T-cell (primary cell): Measurements from ENCODE around the gene SCN4A. TPM values are rescaled to one million over a fixed set of nuclear protein-coding genes. Genes with fewer than 3 reads are reported as not detected.
"Not testable (repeated sequence)": the region's sequence is repeated elsewhere in the genome, so short reads cannot be mapped to it uniquely, and the experiment has no call there.

Experiments used
- ATAC-seq, 4 experiments: fragments of 200-7000 bp in 3 of 4; fragments of 150-1000 bp in 1 of 4; cut with Tn5 transposase; replicated peaks in 1 of 4; 1 replicate in 3 of 4; 2 replicates in 1 of 4; pipeline ENCODE4 v1.10.0; 2021; ENCODE audit warnings: moderate library complexity in 3 of 4, mild to moderate bottlenecking in 2 of 4, moderate number of reproducible peaks in 1 of 4
- CTCF ChIA-PET, 2 donors: fragments of 300-600 bp; sonication (Branson Sonifier 250); formaldehyde crosslinking; loops; one replicate each; lab custom pipeline; 2022; ENCODE audit warnings: antibody characterized with exemption in 2 of 2; lab: Charles Lee
- POLR2A ChIA-PET, 2 donors: fragments of 300-600 bp; sonication (Branson Sonifier 250); formaldehyde crosslinking; loops; one replicate each; lab custom pipeline; 2022; ENCODE audit warnings: antibody characterized with exemption in 2 of 2; lab: Charles Lee
- DNase-seq, 35 experiments: peaks; one replicate each; pipeline versions ENCODE4 v3.0.0 to v3.0.0-alpha.2; 2013 to 2023
- H3K27ac ChIP-seq: one replicate; pipeline ENCODE4 v1.5.1; 2013; ENCODE audit warnings: low read length
- H3K27me3 ChIP-seq, 2 experiments: replicated peaks in 1 of 2; 1 replicate in 1 of 2; 2 replicates in 1 of 2; pipeline versions ENCODE4 v1.6.1 to v1.7.0; 2013; ENCODE audit warnings: low read length in 1 of 2, mixed read lengths in 1 of 2; ENCODE audit not compliant: control insufficient read depth in 2 of 2, insufficient read depth in 2 of 2; ENCODE audit errors: extremely low read depth in 1 of 2
- H3K36me3 ChIP-seq, 2 donors: 1 replicate in 1 of 2; 2 replicates in 1 of 2; pipeline versions ENCODE4 v1.6.1 to v1.7.0; 2013; ENCODE audit warnings: low read length in 1 of 2; ENCODE audit not compliant: control insufficient read depth in 2 of 2, insufficient read depth in 1 of 2; ENCODE audit errors: extremely low read depth in 1 of 2
- H3K4me1 ChIP-seq, 2 experiments: 1 replicate in 1 of 2; 2 replicates in 1 of 2; pipeline versions ENCODE4 v1.6.1 to v1.7.0; 2013; ENCODE audit warnings: low read length in 2 of 2, mixed read lengths in 1 of 2; ENCODE audit not compliant: insufficient read depth in 2 of 2, control insufficient read depth in 1 of 2; ENCODE audit errors: extremely low read depth in 1 of 2
- H3K4me3 ChIP-seq, 2 donors: 1 replicate in 1 of 2; 2 replicates in 1 of 2; pipeline versions ENCODE4 v1.5.1 to v1.7.0; 2013; ENCODE audit warnings: mild to moderate bottlenecking in 2 of 2, low read length in 1 of 2, moderate library complexity in 1 of 2; ENCODE audit not compliant: control insufficient read depth in 1 of 2; ENCODE audit errors: extremely low read depth in 1 of 2
- H3K9me3 ChIP-seq: 2 replicates; pipeline ENCODE4 v1.7.0; 2013
- H3K27ac Mint-ChIP-seq, 2 donors: one replicate each; pipeline ENCODE4 v1.8.0; 2020 to 2021; ENCODE audit warnings: mild to moderate bottlenecking in 2 of 2, mixed read lengths in 2 of 2
- H3K27me3 Mint-ChIP-seq, 2 donors: one replicate each; pipeline ENCODE4 v1.8.0; 2021 to 2022; ENCODE audit warnings: mixed read lengths in 2 of 2
- H3K36me3 Mint-ChIP-seq: one replicate; pipeline ENCODE4 v1.8.0; 2021; ENCODE audit warnings: mixed read lengths
- H3K4me1 Mint-ChIP-seq, 3 donors: one replicate each; pipeline ENCODE4 v1.8.0; 2020 to 2022; ENCODE audit warnings: mixed read lengths in 3 of 3, mild to moderate bottlenecking in 1 of 3
- H3K4me3 Mint-ChIP-seq, 3 donors: one replicate each; pipeline ENCODE4 v1.8.0; 2020 to 2022; ENCODE audit warnings: mild to moderate bottlenecking in 3 of 3, mixed read lengths in 3 of 3, moderate library complexity in 3 of 3
- H3K9me3 Mint-ChIP-seq, 3 donors: one replicate each; pipeline ENCODE4 v1.8.0; 2020 to 2022; ENCODE audit warnings: mixed read lengths in 3 of 3
- WGBS: methylation state at CpG from one replicate; pipeline ENCODE4 v1.1.5; 2013; ENCODE audit warnings: missing lambda C conversion rate; ENCODE audit not compliant: insufficient coverage; 5-methylcytosine and 5-hydroxymethylcytosine counted together
- total RNA-seq, 35 experiments: library from RNA in 6 of 35; stranded (reverse) in 6 of 35; fragments of 120-200 nt in 1 of 35; gene quantifications; one replicate each; pipeline versions ENCODE4 v1.2.1 to v1.2.4 and lab custom pipeline; 2013 to 2026

Gene SCN4A
- total RNA-seq, 5 donors from 2014 or later (not counting 1 experiment from before 2014, with no cell fraction given), result 0.13 to 0.18 (median 0.13) TPM; not detected in 2

DNA sequence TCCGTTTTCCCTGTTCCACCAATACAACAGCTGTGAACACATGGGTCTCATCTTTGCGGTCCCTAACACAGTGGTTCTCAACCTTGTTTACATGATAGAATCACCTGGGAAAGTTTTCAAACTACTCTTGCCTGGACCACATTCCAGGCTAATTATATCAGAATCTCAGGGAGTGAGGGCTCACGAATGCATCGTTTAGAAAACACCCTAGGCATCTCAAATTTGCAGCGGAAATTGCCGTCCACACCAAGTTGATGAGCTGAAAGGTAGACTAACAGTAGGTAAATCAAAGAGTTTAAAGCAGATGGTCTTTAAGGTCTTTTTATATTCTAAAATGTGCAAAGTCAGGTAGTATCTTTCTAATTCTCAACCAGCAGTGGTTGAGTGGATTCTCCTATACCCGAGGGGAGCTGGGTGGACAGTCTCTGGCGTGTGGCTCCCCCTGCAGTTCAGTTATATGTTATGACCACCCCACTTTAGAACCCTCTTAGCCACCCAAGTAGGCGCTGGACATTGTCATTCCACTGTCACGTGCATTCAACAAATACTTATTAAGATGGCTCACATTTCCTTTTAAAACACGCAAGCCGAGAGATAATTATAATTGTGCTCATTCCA is 65.4 kb downstream of the SCN4A start:
- peak in 1 of 4 experiments; percentile 47 for ATAC-seq
- H3K4me1 Mint-ChIP-seq, H3K36me3 Mint-ChIP-seq, H3K4me3 Mint-ChIP-seq, H3K9me3 Mint-ChIP-seq, H3K9me3 ChIP-seq, H3K27me3 Mint-ChIP-seq, H3K4me1 ChIP-seq, H3K27ac Mint-ChIP-seq, H3K36me3 ChIP-seq, POLR2A ChIA-PET, H3K27ac ChIP-seq, H3K4me3 ChIP-seq: not testable (repeated sequence)
- DNase-seq, result peak in 2 of 35 experiments; percentile 13 to 21
- peaks cover 0 to 19% of the 10 kb centered on the region in 2 experiments for H3K27me3 ChIP-seq
- WGBS, result 97% methylated on average over 5 of the region's 12 CpGs
- CTCF ChIA-PET, result interaction anchor here in 1 of 2 donors (0.6 kb wide), 1 partner anchor 1329 kb away, joined by 3 read pairs; no protein-coding TSS in a partner anchor

DNA sequence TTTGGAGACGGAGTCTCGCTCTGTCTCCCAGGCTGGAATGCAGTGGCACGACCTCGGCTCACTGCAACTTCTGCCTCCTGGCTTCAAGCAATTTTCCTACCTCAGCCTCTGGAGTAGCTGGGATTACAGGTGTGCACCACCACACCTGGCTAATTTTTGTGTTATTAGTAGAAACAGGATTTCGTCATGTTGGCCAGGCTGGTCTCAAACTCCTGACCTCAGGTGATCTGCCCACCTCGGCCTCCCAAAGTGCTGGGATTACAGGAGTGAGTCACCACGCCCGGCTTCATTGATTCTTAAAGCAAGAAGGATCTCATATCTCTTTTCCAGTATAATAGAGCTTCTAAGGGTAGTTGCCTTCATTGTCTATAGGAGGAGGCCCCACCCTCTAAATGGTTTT is 67.9 kb downstream of the SCN4A start:
- H3K9me3 ChIP-seq, H3K27ac ChIP-seq, H3K4me1 ChIP-seq, H3K36me3 Mint-ChIP-seq, H3K4me3 ChIP-seq, ATAC-seq, H3K27me3 Mint-ChIP-seq, H3K27me3 ChIP-seq, H3K9me3 Mint-ChIP-seq, H3K36me3 ChIP-seq, H3K27ac Mint-ChIP-seq, H3K4me3 Mint-ChIP-seq, DNase-seq, H3K4me1 Mint-ChIP-seq: not testable (repeated sequence)
- WGBS, result 86% methylated on average over 1 of the region's 8 CpGs
- ChIA-PET POLR2A (interaction anchor here in 1 of 2 donors (0.6 to 0.7 kb wide), 2 partner anchors 229 to 240 kb away, joined by 3 to 6 read pairs; no protein-coding TSS in a partner anchor), CTCF (interaction anchor here (0.5 to 1.7 kb wide), 5 partner anchors 121 to 564 kb away, joined by 3 to 10 read pairs (median 4); no protein-coding TSS in a partner anchor)

DNA sequence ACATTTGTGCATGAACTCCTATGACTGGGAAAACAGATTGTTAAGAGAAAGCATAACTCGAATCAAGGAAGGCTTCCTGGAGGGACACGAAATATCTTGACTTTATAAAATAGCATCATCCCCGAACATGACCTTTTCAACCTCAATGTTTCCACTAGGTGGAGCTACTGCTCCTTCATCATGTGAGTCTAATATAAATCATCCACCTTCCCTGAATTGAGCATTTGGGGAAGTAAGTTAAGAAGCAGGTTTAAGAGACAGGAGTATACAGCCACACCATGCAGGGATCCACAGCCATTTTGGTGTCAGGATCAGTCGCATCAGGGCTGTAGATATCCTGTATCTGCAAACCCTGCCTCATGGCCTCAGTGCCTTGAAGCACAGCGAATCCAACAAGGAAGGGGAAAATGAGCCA is 68.9 kb downstream of the SCN4A start:
- CTCF ChIA-PET, result interaction anchor here (0.6 to 1.0 kb wide), 3 partner anchors 14 to 565 kb away, joined by 3 to 4 read pairs (median 3); no protein-coding TSS in a partner anchor
- H3K4me3 ChIP-seq, H3K9me3 ChIP-seq, H3K4me3 Mint-ChIP-seq, H3K27ac Mint-ChIP-seq, H3K27ac ChIP-seq, H3K27me3 ChIP-seq, H3K4me1 ChIP-seq, H3K27me3 Mint-ChIP-seq, H3K36me3 ChIP-seq, H3K9me3 Mint-ChIP-seq, H3K36me3 Mint-ChIP-seq, POLR2A ChIA-PET, H3K4me1 Mint-ChIP-seq: not testable (repeated sequence)
- peak in 9 of 35 experiments; percentile 10 to 51 (median 18) for DNase-seq
- peak; percentile 60 to 75 (median 70) for ATAC-seq
- 100% methylated on average over 1 of the region's 5 CpGs for WGBS

DNA sequence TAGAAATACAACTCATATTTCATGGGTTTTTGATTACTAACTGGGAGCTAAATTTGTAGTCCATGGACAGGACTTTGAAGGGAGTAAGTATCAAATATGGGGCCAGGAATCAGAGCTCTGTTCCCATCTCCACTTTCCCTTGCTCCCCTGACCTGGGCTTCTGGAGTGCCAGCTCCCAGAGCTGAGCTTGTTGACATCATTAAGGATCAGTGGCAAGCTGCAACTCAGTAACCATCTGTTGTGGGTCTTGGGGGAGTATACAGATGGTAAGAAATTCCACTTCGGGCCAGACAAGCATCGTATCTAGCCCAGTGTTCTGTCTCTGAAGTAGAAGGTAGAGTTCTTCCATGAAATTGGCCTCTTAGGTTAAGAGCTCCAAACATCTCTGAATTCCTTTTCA is 70.7 kb downstream of the SCN4A start:
- H3K4me1 ChIP-seq, H3K36me3 ChIP-seq, H3K27me3 Mint-ChIP-seq, H3K27ac ChIP-seq, ATAC-seq, H3K4me3 Mint-ChIP-seq, H3K27ac Mint-ChIP-seq, DNase-seq, H3K27me3 ChIP-seq, H3K4me3 ChIP-seq, H3K9me3 Mint-ChIP-seq, POLR2A ChIA-PET, H3K4me1 Mint-ChIP-seq, H3K9me3 ChIP-seq, H3K36me3 Mint-ChIP-seq: not testable (repeated sequence)
- 100% methylated on average over 1 of the region's 2 CpGs for WGBS
- CTCF ChIA-PET, result interaction anchor here (0.6 to 1.2 kb wide), 6 partner anchors 11 to 902 kb away, joined by 3 to 4 read pairs (median 3); no protein-coding TSS in a partner anchor

DNA sequence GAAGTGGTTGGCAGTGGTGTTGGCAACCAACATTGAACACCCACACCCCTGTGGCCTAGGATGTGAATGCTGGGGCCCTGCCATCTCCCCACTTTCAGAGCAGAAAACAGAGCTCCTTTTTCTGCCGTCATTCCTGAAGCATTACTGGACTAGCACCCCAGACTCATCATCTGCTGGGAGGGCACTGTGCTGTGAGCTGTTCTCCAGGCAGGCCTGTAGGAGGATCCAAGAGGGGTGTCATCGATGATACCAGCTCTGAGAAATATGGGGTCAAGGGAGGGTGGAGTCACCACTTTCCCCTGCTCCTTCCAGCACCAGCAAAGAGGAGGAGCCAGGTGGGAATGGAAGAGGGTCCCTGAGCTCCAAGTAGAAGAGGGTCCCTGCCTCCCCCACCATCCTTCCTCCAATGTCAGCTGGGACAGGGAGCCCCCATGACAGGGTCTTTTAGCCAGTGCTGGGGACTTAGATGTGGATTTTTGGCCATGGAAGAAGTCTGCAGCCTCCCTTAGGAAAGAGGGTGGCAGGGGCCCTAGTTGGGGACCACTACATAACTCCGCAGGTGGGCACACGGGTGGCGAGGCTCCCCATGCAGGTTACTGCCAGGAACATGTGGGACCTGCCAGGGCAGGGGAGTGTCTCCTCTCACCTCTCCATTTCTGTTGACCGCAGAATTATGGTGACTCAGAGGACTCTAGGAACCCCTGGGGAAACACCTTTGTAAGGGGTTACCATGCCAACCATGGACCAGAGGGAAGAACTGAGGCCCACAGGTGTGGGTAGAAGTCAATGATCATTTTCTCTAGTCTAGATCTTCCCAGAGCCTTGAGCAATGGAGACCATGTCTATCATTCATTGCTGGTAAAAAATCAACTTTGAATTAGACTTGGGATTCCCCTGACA is 73.6 kb downstream of the SCN4A start:
- DNase-seq (peak in 3 of 35 experiments; percentile 7 to 47 (median 13)), ATAC-seq (peak in 2 of 4 experiments; percentile 38 to 58)
- H3K9me3 ChIP-seq, H3K4me1 ChIP-seq, H3K27ac Mint-ChIP-seq, H3K36me3 Mint-ChIP-seq, H3K27ac ChIP-seq, H3K36me3 ChIP-seq, H3K4me3 ChIP-seq, H3K27me3 Mint-ChIP-seq, H3K9me3 Mint-ChIP-seq, H3K4me1 Mint-ChIP-seq, H3K27me3 ChIP-seq, POLR2A ChIA-PET, H3K4me3 Mint-ChIP-seq: not testable (repeated sequence)
- WGBS, result 100% methylated on average over 1 of the region's 6 CpGs
- CTCF ChIA-PET, result interaction anchor here (0.6 kb wide), 2 partner anchors 63 to 119 kb away, joined by 3 read pairs; no protein-coding TSS in a partner anchor

DNA sequence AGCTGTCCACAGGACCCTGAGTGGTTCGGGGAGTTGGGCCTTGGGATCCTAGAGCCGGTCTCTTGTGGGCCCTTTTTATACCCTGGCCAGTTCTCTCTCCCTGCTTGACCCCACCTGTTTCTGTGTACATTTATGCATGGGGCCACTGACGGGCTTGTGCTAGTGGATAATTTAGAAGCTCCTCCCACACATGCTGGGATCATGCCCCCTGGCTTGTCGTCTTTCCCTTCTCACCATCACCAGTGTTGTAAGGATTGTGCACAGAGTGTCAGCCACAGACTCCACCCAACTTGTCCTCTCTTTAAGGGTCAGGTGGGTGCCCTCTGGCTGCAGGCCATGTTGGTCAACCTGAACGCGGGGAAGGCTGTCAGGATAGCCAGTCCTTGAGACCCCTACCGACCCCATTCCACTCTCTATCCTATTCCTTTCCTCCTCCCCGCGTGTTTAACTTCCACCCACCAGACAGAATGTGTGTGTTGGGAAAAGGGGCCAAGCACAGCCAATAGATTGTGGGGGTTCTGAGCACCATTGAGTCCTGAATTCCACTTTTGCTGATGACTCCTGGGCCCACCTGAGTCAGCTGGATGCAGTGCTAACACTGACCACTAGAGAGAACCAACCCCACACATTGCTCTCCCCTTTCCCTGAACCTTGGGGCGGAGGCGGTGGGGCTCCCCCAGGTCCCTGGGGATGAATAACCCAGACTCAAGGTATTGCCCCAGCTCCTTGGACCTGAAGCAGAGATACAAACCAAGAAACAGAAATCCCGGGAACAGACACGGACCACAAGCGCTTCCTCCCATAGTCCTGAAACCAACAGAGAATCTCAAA is 76.0 kb downstream of the SCN4A start, which contains the start of gene CSH1:
Gene CSH1, minus strand, starts transcription at position 51 of the 831 bp plus-strand sequence. CDS start 63 bp downstream, outside the sequence.
- H3K9me3 Mint-ChIP-seq, ATAC-seq, H3K4me3 ChIP-seq, POLR2A ChIA-PET, H3K36me3 ChIP-seq, H3K4me3 Mint-ChIP-seq, H3K27ac Mint-ChIP-seq, H3K4me1 ChIP-seq, H3K9me3 ChIP-seq, H3K4me1 Mint-ChIP-seq, H3K27ac ChIP-seq, H3K27me3 Mint-ChIP-seq, H3K36me3 Mint-ChIP-seq, CTCF ChIA-PET, DNase-seq, H3K27me3 ChIP-seq: not testable (repeated sequence)
- no CpG with 5 or more reads among the region's 14 CpGs for WGBS
